Thyroid gland (tissue), 4 donors: Measurements from ENCODE around the gene ANKRD11.

Experiments
- CTCF ChIP-seq, 6 experiments: fragments of 200-600 bp in 3 of 6; fragments of 450-650 bp in 3 of 6; sonication (generic) in 3 of 6; IDR thresholded peaks; one replicate each; pipeline ENCODE4 v1.5.1; 2016 to 2019; ENCODE audit warnings: antibody characterized with exemption in 6 of 6, mild to moderate bottlenecking in 2 of 6, inconsistent platforms in 1 of 6, moderate library complexity in 1 of 6
- POLR2A ChIP-seq, 2 donors: fragments of 450-650 bp; IDR thresholded peaks; one replicate each; pipeline ENCODE4 v1.6.1; 2017; ENCODE audit warnings: antibody characterized with exemption in 2 of 2, mild to moderate bottlenecking in 2 of 2, moderate library complexity in 1 of 2

DNA sequence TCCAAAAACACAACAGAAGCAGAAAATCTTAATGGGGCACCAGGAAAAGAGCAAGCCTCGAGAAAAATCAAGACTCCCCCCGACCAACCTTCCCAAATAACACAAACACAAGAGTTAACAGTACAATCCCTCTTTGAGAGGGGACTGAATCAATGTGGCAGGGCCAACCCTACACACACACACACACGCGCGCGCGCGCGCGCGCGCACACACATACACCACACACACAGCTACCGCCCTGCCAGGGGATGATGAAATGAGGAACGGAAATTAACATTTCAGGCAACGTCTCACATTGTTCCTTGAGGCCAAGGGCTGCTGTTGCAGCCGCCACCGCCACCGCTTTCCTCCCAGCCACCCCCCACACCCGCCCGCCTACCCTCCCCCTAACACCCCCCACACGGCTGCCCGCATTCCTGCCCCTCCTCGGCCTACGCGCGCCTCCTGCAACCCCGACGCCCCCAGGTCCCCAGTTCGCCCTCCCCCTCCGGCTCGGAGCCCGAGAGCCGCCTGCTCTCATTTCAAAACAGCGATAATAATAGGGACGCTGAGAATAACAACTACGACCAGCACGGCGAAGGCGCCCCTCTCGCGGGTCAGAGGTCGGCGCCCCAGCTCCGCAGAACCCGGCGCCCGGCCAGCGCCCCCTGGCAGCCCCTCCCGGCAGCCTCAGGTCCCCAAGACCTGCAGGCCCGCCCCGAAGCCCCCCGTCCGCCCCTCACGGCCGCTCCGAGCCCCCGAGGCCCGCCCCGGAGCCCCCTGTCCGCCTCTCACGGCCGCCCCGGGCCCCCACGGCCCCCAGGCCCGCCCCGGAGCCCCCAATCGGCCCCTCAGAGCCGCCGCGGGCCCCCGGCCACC lies 1.1 kb downstream of the ANKRD11 start:
- TF ChIP-seq CTCF (IDR thresholded peaks at IDR 0.05) (peak in 5 of 6 experiments; percentile 20 to 46 (median 23)), POLR2A (IDR thresholded peaks at IDR 0.05) (peak in 1 of 2 donors; percentile 18)
